WTC11 (cell line): ENCODE measurements around the gene IRS2. TPM values are rescaled to one million over a fixed set of nuclear protein-coding genes. Genes with fewer than 3 reads are reported as not detected.

Experiments used
- ATAC-seq: fragments of 200-7000 bp; cut with Tn5 transposase; 2 replicates; pipeline ENCODE4 v1.10.0; 2021; ENCODE audit warnings: mild to moderate bottlenecking, moderate library complexity
- CTCF ChIA-PET: fragments of 300-600 bp; sonication (Branson Sonifier 250); formaldehyde crosslinking; loops from one replicate; lab custom pipeline; 2021; ENCODE audit warnings: antibody characterized with exemption; lab: Charles Lee
- POLR2A ChIA-PET: fragments of 350-600 bp; sonication (Branson Sonifier 250); formaldehyde crosslinking; loops from one replicate; lab custom pipeline; 2021; ENCODE audit warnings: antibody characterized with exemption; lab: Charles Lee
- DNase-seq: peaks from one replicate; pipeline ENCODE4 v3.0.0; 2021; ENCODE audit warnings: low spot score
- H3K27ac Mint-ChIP-seq: 2 replicates; pipeline ENCODE4 v1.8.0; 2021; ENCODE audit warnings: mixed read lengths
- H3K27me3 Mint-ChIP-seq: 2 replicates; pipeline ENCODE4 v1.8.0; 2021; ENCODE audit warnings: low read depth, mild to moderate bottlenecking, moderate library complexity, mixed read lengths
- H3K36me3 Mint-ChIP-seq: 2 replicates; pipeline ENCODE4 v1.8.0; 2021; ENCODE audit warnings: mixed read lengths
- H3K4me1 Mint-ChIP-seq: 2 replicates; pipeline ENCODE4 v1.8.0; 2022; ENCODE audit warnings: mixed read lengths
- H3K4me3 Mint-ChIP-seq: 2 replicates; pipeline ENCODE4 v1.8.0; 2021; ENCODE audit warnings: mild to moderate bottlenecking, moderate library complexity, mixed read lengths
- H3K9me3 Mint-ChIP-seq: 2 replicates; pipeline ENCODE4 v1.8.0; 2021; ENCODE audit warnings: mixed read lengths
- IRF2 ChIP-seq: sonication (generic); formaldehyde crosslinking; IDR thresholded peaks from 2 replicates; pipeline ENCODE4 v1.8.0; 2022; ENCODE audit warnings: low read depth, missing genetic modification reagents, borderline replicate concordance
- JUN ChIP-seq: sonication (generic); formaldehyde crosslinking; IDR thresholded peaks from 2 replicates; pipeline ENCODE4 v1.8.0; 2023; ENCODE audit warnings: mild to moderate bottlenecking, missing genetic modification reagents
- MYBL2 ChIP-seq: sonication (generic); formaldehyde crosslinking; IDR thresholded peaks from 2 replicates; pipeline ENCODE4 v1.8.1; 2023; ENCODE audit warnings: mild to moderate bottlenecking, moderate library complexity, missing genetic modification reagents
- NFATC4 ChIP-seq: fragments of 250-450 bp; sonication (Bioruptor Pico); IDR thresholded peaks from 2 replicates; pipeline ENCODE4 v1.9.0; 2021; ENCODE audit warnings: mild to moderate bottlenecking
- SOX15 ChIP-seq: fragments of 250-450 bp; sonication (Bioruptor Pico); IDR thresholded peaks from 2 replicates; pipeline ENCODE4 v1.9.0; 2021; ENCODE audit warnings: mild to moderate bottlenecking
- TCF7 ChIP-seq: sonication (generic); formaldehyde crosslinking; IDR thresholded peaks from 2 replicates; pipeline ENCODE4 v1.8.0; 2022; ENCODE audit warnings: mild to moderate bottlenecking, low read depth, missing genetic modification reagents, moderate library complexity
- ZBTB43 ChIP-seq: sonication (generic); formaldehyde crosslinking; IDR thresholded peaks from 2 replicates; pipeline ENCODE4 v1.8.1; 2023; ENCODE audit warnings: mild to moderate bottlenecking, missing genetic modification reagents
- ZNF121 ChIP-seq: sonication (generic); formaldehyde crosslinking; IDR thresholded peaks from 2 replicates; pipeline ENCODE4 v1.8.0; 2023; ENCODE audit warnings: missing genetic modification reagents
- ZNF232 ChIP-seq: sonication (generic); formaldehyde crosslinking; IDR thresholded peaks from 2 replicates; pipeline ENCODE4 v1.8.0; 2022; ENCODE audit warnings: mild to moderate bottlenecking, missing genetic modification reagents
- ZNF263 ChIP-seq: sonication (generic); formaldehyde crosslinking; IDR thresholded peaks from 2 replicates; pipeline ENCODE4 v1.8.1; 2022; ENCODE audit warnings: low read depth, mild to moderate bottlenecking, moderate library complexity, missing genetic modification reagents
- total RNA-seq: library from RNA; stranded (reverse); gene quantifications from 3 replicates; pipeline ENCODE4 v1.2.3, GENCODE V29; 2021
- TF ChIP-seq, protein P1 (sequence below): sonication (generic); formaldehyde crosslinking; conservative IDR thresholded peaks from 2 replicates; pipeline ENCODE4 v1.8.1; 2023; ENCODE audit warnings: mild to moderate bottlenecking, low read depth, missing genetic modification reagents, moderate library complexity
- TF ChIP-seq, protein P2 (sequence below): fragments of 250-450 bp; sonication (Bioruptor Pico); IDR thresholded peaks from 2 replicates; pipeline ENCODE4 v1.9.0; 2021; ENCODE audit warnings: mild to moderate bottlenecking
- TF ChIP-seq, protein P3 (sequence below): fragments of 200-600 bp; IDR thresholded peaks from 2 replicates; pipeline ENCODE4 v1.8.0; 2022; ENCODE audit warnings: antibody characterized with exemption
- TF ChIP-seq, protein P4 (sequence below): sonication (generic); formaldehyde crosslinking; IDR thresholded peaks from 2 replicates; pipeline ENCODE4 v1.8.1; 2023; ENCODE audit warnings: mild to moderate bottlenecking, missing genetic modification reagents, borderline replicate concordance
- TF ChIP-seq, protein P5 (sequence below): sonication (generic); formaldehyde crosslinking; IDR thresholded peaks from 2 replicates; pipeline ENCODE4 v1.8.0; 2022; ENCODE audit warnings: mild to moderate bottlenecking, missing genetic modification reagents

The IRS2 gene
- total RNA-seq, 1 experiment from 2014 or later = 20.5 TPM

- TF ChIP-seq, protein P1, sequence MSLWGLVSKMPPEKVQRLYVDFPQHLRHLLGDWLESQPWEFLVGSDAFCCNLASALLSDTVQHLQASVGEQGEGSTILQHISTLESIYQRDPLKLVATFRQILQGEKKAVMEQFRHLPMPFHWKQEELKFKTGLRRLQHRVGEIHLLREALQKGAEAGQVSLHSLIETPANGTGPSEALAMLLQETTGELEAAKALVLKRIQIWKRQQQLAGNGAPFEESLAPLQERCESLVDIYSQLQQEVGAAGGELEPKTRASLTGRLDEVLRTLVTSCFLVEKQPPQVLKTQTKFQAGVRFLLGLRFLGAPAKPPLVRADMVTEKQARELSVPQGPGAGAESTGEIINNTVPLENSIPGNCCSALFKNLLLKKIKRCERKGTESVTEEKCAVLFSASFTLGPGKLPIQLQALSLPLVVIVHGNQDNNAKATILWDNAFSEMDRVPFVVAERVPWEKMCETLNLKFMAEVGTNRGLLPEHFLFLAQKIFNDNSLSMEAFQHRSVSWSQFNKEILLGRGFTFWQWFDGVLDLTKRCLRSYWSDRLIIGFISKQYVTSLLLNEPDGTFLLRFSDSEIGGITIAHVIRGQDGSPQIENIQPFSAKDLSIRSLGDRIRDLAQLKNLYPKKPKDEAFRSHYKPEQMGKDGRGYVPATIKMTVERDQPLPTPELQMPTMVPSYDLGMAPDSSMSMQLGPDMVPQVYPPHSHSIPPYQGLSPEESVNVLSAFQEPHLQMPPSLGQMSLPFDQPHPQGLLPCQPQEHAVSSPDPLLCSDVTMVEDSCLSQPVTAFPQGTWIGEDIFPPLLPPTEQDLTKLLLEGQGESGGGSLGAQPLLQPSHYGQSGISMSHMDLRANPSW (CRISPR knock-in tag) = no peak
- TF ChIP-seq, protein P2, sequence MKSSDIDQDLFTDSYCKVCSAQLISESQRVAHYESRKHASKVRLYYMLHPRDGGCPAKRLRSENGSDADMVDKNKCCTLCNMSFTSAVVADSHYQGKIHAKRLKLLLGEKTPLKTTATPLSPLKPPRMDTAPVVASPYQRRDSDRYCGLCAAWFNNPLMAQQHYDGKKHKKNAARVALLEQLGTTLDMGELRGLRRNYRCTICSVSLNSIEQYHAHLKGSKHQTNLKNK = no peak
- no peak for TF ChIP-seq ZNF263 (CRISPR knock-in tag)
- TF ChIP-seq, protein P3, sequence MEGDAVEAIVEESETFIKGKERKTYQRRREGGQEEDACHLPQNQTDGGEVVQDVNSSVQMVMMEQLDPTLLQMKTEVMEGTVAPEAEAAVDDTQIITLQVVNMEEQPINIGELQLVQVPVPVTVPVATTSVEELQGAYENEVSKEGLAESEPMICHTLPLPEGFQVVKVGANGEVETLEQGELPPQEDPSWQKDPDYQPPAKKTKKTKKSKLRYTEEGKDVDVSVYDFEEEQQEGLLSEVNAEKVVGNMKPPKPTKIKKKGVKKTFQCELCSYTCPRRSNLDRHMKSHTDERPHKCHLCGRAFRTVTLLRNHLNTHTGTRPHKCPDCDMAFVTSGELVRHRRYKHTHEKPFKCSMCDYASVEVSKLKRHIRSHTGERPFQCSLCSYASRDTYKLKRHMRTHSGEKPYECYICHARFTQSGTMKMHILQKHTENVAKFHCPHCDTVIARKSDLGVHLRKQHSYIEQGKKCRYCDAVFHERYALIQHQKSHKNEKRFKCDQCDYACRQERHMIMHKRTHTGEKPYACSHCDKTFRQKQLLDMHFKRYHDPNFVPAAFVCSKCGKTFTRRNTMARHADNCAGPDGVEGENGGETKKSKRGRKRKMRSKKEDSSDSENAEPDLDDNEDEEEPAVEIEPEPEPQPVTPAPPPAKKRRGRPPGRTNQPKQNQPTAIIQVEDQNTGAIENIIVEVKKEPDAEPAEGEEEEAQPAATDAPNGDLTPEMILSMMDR = no peak
- TF ChIP-seq, protein P4, sequence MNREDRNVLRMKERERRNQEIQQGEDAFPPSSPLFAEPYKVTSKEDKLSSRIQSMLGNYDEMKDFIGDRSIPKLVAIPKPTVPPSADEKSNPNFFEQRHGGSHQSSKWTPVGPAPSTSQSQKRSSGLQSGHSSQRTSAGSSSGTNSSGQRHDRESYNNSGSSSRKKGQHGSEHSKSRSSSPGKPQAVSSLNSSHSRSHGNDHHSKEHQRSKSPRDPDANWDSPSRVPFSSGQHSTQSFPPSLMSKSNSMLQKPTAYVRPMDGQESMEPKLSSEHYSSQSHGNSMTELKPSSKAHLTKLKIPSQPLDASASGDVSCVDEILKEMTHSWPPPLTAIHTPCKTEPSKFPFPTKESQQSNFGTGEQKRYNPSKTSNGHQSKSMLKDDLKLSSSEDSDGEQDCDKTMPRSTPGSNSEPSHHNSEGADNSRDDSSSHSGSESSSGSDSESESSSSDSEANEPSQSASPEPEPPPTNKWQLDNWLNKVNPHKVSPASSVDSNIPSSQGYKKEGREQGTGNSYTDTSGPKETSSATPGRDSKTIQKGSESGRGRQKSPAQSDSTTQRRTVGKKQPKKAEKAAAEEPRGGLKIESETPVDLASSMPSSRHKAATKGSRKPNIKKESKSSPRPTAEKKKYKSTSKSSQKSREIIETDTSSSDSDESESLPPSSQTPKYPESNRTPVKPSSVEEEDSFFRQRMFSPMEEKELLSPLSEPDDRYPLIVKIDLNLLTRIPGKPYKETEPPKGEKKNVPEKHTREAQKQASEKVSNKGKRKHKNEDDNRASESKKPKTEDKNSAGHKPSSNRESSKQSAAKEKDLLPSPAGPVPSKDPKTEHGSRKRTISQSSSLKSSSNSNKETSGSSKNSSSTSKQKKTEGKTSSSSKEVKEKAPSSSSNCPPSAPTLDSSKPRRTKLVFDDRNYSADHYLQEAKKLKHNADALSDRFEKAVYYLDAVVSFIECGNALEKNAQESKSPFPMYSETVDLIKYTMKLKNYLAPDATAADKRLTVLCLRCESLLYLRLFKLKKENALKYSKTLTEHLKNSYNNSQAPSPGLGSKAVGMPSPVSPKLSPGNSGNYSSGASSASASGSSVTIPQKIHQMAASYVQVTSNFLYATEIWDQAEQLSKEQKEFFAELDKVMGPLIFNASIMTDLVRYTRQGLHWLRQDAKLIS (CRISPR knock-in tag) = no peak
Measured at GRCh38 chr13:109720758-109721184, 65.6 kb downstream of the IRS2 start (continued).

- Mint-ChIP-seq H3K4me3 (no peak overlapping the region), H3K4me1 (peaks cover 29% of the 10 kb centered on the region), H3K36me3 (no peaks in the 10 kb centered on the region)
- DNase-seq = no peak
- no peak for TF ChIP-seq TCF7 (CRISPR knock-in tag)
- TF ChIP-seq, protein P4 (CRISPR knock-in tag) = no peak
- TF ChIP-seq JUN = no peak
- TF ChIP-seq NFATC4 (CRISPR knock-in tag) = no peak
- TF ChIP-seq IRF2 (CRISPR knock-in tag) = no peak
- TF ChIP-seq, protein P5, sequence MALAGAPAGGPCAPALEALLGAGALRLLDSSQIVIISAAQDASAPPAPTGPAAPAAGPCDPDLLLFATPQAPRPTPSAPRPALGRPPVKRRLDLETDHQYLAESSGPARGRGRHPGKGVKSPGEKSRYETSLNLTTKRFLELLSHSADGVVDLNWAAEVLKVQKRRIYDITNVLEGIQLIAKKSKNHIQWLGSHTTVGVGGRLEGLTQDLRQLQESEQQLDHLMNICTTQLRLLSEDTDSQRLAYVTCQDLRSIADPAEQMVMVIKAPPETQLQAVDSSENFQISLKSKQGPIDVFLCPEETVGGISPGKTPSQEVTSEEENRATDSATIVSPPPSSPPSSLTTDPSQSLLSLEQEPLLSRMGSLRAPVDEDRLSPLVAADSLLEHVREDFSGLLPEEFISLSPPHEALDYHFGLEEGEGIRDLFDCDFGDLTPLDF = no peak
- no peak for TF ChIP-seq SOX15
- no peak for TF ChIP-seq ZBTB43 (CRISPR knock-in tag)
- TF ChIP-seq ZNF232 (CRISPR knock-in tag) = no peak
- no peak for TF ChIP-seq ZNF121 (CRISPR knock-in tag)
- TF ChIP-seq MYBL2 = no peak
- TF ChIP-seq, all 79 proteins: peak for 0
- ChIA-PET CTCF (no interaction called here), POLR2A (no interaction called here)
- no peak for ATAC-seq
- H3K9me3 Mint-ChIP-seq = no peaks in the 10 kb centered on the region
- H3K27ac Mint-ChIP-seq = no peak overlapping the region
- H3K27me3 Mint-ChIP-seq = no peaks in the 10 kb centered on the region
Measured at GRCh38 chr13:109719962-109720646, 66.3 kb downstream of the IRS2 start.
